AG09319 (cell line): ENCODE data around the gene SUSD3.

ENCODE experiments used
- DNase-seq: peaks from one replicate; pipeline ENCODE4 v3.0.0-alpha.2; 2010; ENCODE audit warnings: low read depth; ENCODE audit errors: extremely low read depth
- CTCF ChIP-seq: IDR thresholded peaks from 2 replicates; pipeline ENCODE4 v1.5.1; 2011; ENCODE audit warnings: low read depth, mild to moderate bottlenecking, inconsistent platforms, low read length, moderate library complexity

SUSD3 gene

DNA sequence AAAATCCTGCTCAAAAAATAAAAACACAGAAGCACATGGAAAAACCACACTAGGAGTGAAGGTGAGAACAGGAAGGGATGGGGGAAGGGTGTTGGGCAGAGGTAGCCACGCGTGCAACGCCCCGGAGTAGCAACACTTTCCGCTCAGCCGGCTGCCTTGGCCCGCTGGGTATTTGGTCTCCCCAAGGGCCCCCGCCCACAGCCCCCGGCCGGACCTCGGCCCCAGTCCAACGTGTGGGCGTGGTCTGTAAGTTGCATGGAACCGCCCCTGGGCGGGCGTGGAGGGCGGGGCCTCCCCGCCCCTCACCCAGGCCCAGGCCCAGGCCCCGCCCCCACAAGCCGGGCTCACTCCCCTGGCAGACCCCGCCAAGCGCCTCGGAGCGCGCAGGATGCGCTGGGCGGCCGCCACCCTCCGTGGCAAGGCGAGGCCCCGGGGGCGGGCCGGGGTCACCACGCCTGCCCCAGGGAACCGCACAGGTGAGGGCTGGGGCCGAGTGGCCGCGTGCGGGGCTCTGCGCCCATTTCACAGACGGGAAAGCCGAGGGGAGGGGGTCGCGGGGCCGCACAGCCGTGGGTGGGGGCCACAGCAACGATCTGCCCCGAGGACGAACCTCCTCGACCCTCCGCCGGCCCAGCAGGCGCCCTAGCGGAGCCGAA, at the start of gene SUSD3:
SUSD3 (plus strand) TSS at position 347 of the 656 bp plus-strand sequence; CDS start at position 389, 42 bp downstream.
- no peak for TF ChIP-seq CTCF
- DNase-seq = no peak

GRCh38 chr9:93009337-93010015, 49.0 kb upstream of the SUSD3 start:
- TF ChIP-seq CTCF = no peak
- no peak for DNase-seq

DNA sequence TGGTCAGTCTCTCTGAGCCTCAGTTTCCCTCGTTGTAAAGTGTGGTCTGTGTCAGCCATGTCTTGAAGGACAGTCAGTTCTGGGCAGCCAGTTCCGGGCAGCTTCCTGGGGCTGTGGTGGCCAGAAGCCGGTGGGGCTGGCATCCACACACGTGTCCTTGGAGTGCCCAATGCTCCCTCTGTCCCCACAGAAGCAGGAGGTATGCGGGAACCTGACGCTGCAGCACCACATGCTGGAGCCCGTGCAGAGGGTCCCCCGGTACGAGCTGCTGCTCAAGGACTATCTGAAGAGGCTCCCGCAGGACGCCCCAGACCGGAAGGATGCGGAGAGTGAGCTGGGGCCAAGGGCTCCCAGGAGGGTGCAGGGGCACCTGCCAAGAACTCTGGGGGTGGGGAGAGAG, 48.4 kb upstream of the SUSD3 start:
- DNase-seq = no peak
- no peak for TF ChIP-seq CTCF

DNA sequence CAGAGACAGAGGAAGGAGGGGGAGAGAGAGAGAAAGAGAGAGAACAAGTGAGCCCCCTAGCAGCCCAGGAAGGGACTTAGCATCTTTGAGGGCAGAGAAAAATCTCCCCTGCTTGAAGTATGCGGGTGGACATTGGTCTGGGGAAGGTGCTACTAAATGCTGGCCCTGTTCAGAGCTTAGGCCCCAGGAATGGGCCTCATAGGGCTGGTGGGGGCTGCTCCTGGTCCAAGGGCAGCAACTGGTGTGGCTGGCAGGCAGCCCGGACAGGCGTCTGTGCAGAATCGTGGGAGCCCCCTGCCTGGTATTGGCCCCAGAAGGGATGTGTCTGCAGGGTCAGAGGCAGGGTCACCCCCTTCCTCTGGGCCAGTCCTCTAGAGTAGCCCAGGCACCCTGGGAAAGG, 47.8 kb upstream of the SUSD3 start:
- DNase-seq = no peak
- TF ChIP-seq CTCF = no peak

- no peak for DNase-seq
- TF ChIP-seq CTCF = no peak
Observed at GRCh38 chr9:93011114-93011513, 47.4 kb upstream of the SUSD3 start.

- TF ChIP-seq CTCF = no peak
- no peak for DNase-seq
Observed at GRCh38 chr9:93012963-93013855, 45.3 kb upstream of the SUSD3 start.
